NCI-H1694 treated with DMSO at 0.1 percent for 48 hours (cell line): Measurements from ENCODE around the gene TCEAL2.
A peak's percentile ranks its signal among the peaks of the same experiment; 100 is the strongest.
"Not testable (repeated sequence)": the region's sequence is repeated elsewhere in the genome, so short reads cannot be mapped to it uniquely, and the experiment has no call there.

Experiments used
- DNase-seq: peaks from one replicate; lab custom pipeline; 2025; lab: John Stamatoyannopoulos, UW

The TCEAL2 gene

DNA sequence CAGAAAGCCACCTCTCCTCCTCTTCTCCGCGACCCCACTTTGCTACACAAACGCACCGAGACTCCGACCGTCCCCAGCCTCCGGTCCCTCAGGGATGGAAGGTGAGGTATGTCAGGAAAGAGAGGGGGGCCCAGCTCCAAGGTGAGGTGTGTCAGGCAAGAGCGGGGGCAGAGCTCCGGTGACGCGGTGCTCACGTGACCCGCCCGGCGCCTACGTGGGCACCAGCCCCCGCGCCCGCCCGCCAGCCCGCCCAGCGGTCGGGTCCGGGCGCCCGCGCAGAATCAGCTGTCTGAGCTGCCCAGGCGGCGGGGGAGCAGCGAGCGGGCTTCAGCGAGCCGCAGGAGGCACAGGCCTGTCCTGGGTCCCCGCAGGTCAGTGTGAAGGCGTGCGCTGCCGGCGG is at the start of gene TCEAL2:
Gene TCEAL2 (plus strand): TSS at position 244 of the 400 bp plus-strand sequence. CDS start 1,152 bp downstream, outside the sequence.
- DNase-seq = peak; percentile 8

DNA sequence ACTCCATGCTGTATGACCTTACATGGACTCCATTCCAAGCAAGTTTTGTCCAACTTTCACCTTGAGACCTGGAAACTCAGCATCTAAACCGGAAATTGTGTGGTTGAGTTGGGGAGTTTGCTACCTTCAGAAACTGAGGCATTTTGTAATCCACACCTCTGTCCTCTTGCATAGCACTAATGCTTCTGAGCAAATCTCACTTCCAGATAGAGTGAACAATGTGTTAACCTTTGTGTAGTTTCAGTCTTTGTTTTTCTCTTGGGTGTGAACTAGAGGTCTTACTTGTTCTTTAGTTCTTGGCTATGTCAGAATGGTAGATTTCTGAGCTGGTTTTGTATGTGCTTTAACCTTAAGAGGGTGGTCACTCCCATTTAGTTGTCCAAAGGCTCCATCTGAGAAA is 48.1 kb upstream of the TCEAL2 start:
- DNase-seq = no peak

DNA sequence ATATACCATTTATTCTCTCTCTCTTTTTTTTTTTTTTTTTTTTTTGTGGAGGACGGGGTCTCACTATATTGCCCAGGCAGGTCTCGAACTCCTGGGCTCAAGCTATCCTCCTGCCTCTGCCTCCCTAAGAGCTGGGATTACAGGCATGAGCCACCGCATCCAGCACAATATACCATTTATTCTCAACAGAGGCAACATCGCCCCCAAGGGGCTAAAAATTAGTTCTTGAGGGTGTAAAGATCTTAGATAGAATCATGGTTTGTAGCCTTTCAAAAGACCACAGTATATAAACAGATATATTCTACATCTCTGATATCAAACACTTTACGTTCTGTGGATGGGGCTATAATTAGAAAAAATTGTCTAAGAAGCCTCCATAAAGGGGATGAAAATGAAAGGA is 39.8 kb upstream of the TCEAL2 start:
- DNase-seq = no peak

DNA sequence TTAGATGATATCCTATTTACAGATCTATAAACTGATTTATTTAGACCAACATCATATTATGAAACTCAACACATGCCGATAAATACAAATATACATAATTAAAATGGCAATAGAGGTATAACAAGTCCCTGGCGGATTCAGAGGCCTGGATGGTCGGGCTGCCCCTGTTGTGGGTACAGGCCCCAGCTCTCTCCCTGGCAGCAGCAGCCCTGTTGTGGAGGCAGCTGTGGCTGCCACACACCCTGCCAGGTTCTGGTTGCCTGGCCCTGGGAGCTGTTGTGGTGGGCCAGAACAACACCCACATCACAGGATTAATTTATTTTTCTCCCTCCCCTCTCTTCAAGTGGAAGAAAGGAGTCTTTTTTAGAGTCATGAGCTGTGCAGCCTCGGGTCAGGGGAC is 12.1 kb upstream of the TCEAL2 start:
- no peak for DNase-seq

DNA sequence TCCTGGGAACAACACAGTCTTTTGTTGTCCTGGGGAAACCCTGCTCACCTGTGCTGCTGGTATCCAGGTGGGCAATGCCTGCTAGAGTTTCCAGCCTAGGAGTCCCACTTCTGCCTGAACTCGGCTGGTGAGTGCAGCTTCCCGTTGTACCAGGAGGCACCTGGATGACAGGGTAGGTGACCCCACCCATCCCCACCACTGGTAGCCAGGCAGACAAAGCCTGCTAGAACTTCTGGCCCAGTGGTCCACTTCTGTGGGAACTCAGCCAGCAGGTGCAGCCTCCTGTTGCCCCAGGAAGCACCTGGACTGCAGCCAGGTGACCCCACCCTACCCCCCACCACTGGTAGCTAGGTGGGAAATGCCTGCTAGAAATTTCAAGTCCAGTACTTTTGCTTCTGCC is 9.7 kb upstream of the TCEAL2 start:
- no peak for DNase-seq

DNA sequence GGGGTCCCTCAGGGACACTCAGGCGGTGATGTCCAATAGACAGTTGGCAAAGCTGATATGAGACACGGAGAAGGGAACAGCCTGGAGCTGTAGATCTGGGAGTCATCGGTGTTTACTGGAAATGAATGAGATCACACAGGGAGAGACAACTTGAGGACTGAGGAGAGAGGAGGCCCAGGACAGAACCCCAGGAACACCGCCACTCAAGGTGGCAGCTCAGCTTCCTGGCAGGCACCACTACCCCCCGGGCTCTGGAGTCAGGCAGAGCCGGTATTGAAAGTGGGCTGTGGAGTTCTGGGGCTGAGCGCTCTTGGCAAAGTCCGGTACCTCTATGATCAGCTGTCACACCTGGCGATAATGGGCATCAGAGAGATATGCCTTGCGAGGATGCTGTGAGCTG is 465 bp upstream of the TCEAL2 start:
- DNase-seq = not testable (repeated sequence)

DNA sequence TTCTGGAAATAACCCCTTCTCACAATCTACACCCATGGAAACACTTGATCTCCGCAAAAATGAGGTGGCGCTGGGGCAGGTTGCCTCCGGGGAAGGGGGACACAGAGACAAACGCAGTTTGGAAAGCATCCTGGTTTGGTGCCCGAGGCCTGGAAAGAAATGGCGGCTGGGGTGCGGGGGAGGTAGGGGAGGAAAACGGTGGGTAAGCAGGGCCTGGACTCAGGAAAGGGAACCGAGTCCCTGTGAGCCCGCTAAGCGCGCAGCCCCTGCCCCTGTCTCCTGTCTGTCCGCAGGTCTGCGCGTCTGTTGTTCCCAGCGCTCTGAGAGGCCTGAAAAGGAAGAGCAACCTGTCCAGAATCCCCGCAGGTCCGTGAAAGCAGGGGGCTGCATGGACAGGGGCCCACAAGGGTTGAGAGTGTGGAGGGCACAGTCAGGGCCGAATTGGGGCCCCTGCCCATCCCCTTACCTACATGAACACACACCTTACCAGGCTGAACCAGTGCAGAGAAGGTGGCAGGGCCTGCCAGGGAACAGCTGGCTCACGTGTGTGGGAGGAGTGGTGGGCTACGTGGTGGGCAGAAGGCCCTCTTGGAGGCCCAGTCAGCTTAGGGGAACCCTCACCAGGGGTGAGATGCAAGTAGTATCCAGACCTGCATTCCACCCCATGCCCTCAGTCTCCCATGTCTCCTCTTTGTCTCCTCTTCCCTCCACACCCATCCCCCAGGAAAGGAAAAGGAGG is 770 bp downstream of the TCEAL2 start:
- DNase-seq = not testable (repeated sequence)

DNA sequence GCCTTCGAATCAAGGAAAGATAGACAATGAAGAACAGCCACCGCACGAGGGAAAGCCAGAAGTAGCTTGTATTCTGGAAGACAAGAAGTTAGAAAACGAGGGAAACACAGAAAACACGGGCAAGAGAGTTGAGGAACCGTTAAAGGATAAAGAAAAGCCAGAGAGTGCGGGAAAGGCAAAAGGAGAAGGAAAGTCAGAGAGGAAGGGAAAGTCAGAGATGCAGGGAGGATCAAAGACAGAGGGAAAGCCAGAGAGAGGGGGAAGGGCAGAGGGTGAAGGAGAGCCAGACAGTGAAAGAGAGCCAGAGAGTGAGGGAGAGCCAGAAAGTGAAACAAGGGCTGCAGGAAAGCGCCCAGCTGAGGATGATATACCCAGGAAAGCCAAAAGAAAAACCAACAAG is 1.4 kb downstream of the TCEAL2 start:
- DNase-seq = no peak

DNA sequence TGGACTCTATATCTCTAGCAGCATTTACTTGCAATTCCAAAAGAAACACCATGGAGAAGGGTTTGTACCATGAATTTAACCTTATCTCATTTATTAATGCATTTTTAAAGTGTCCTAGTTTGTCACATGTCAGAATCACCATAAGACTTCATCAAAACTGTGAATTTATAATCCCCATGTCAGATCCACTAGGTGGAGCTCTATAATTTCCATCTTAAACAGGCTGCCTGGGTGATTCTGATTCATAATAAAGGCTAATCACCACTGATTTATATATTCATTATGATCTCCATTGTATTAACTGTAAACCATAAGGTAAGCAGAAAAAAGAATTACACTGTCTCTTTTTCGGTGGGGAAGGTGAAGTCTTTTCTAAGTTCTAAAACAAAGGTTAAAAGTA is 4.0 kb downstream of the TCEAL2 start:
- DNase-seq = peak; percentile 60

DNA sequence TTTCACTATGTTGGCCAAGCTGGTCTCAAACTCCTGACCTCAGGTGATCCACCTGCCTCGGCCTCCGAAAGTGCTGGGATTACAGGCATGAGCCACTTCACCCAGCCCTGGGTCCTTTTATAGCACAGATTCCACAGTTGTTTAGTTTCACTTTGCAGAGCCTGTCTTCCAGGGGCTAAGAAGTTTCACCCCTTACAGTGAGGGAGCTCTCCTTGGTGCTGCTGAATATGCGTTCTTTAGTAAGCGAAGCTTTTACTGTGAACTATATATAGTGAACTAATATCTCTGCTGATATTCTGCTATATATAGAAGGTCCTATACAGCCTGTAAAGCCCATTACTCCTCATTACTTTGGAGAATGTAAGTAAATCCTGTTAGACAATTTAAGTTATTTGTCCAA is 12.6 kb downstream of the TCEAL2 start:
- DNase-seq = no peak

DNA sequence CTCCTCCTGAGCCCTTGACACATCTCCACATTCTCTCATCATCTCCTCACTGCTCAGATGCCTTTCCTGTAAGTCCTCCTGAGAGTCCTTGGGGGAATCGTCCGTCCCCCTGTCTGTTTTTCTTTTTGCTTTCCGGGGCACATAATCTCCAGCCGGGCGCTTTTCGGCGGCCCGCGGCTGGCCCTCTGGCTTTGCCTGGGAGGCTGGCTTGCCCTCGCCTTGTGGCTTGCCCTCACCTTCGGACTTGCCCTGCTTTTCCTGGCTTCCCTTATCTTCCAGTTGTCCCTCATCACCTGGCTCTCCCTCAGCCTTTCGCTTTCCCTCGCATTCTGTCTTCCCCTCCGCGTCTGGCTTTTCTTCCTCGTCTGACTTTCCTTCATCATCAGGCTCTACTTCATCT is 15.4 kb downstream of the TCEAL2 start:
- DNase-seq = not testable (repeated sequence)

DNA sequence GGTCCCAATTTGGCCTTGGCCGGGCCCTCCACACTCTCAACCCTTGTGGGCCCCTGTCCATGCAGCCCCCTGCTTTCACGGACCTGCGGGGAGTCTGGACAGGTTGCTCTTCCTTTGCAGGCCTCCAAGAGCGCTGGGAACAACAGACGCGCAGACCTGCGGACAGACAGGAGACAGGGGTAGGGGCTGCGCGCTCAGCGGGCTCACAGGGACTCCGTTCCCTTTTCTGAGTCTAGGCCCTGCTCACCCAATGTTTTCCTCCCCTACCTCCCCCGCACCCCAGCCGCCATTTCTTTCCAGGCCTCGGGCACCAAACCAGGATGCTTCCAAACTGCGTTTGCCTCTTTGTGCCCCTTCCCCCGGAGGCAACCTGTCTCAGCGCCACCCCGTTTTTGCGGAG is 16.2 kb downstream of the TCEAL2 start:
- DNase-seq = not testable (repeated sequence)

DNA sequence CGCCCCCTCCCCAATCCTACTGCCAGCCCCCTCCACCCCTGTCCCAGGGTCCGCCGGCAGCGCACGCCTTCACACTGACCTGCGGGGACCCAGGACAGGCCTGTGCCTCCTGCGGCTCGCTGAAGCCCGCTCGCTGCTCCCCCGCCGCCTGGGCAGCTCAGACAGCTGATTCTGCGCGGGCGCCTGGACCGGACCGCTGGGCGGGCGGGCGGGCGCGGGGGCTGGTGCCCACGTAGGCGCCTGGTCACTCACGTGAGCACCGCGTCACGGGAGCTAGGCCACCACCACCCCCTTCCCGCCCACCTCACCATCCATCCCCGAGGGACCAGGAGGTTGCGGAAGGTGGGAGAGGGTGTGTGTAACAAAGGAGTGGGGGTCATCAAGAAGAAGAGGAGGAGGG is 16.8 kb downstream of the TCEAL2 start, which contains the start of gene TCEAL6:
Gene TCEAL6 (minus strand): TSS at position 208 of the 400 bp plus-strand sequence.
- not testable (repeated sequence) for DNase-seq

DNA sequence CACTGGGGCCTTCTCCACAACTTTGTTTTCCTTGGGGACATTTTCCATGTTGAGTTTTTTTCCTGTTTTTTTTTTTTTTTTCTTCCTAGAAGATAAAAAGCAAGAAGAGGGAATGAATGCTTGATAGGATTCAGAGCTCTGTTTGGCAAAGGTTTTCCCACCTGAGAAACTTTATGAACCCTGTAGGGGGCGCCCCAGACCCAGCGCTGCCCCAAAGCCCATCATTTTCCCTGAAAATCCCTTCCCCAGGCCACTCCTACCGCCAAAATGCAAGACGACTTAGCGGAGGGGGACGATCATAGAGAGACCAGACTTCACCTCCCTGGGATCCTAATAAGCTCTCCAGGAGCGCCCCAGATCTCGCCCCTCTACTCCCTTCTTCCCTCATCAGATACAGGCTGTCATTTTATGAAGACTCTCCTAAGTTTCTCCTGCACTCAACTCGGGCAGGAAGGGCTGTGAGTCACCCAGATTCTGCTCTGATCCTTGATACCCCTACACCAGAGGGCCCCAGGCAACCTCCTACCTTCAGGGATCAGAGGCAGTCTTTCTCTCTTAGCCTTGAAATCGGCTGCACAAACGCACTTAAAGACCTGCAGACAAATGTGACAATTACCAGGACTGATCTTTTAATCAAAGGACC is 28.9 kb downstream of the TCEAL2 start:
- DNase-seq = peak; percentile 48

DNA sequence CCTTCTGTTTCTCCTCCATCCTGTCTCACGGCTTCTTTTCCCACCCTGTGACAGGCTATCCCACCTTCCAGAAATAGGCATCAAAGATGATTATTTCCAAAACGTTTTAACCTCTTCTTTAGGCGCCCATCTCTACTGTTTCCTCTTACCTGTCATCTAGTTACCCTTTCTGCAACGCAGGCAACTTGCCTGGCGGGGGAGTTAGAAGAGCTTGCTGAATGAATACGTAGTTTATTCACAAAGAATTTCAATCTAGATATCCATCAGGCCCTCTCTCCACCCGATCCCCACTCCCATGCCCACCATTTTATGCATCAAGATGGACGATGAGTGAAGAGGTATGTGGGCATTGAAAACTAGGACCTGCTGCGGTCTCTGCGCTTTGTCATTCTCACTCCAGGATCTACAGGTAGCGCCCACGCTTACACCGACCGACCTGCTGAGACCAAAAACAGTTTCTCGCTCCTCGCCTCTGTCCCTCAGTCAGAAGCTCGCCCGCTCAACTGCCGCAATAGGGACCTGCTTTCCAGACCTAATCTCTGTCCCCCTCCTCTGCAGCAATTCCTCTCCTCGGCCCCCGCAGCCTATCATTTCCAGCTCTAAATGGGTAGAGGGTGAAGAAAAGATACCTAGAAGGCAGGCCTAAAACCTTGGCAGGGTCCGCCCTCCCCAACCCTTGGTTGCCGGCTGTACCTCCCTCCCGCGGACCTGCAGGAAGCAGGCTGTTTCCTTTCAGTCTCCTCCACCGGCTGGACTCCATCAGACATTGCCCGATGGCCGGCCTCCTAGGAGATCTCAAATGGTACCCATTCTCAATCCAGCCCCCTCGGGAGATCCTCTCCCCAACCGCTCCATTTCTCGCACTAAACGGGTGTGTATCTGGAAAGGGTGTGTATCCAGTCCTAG is 29.7 kb downstream of the TCEAL2 start:
- DNase-seq = peak; percentile 16

DNA sequence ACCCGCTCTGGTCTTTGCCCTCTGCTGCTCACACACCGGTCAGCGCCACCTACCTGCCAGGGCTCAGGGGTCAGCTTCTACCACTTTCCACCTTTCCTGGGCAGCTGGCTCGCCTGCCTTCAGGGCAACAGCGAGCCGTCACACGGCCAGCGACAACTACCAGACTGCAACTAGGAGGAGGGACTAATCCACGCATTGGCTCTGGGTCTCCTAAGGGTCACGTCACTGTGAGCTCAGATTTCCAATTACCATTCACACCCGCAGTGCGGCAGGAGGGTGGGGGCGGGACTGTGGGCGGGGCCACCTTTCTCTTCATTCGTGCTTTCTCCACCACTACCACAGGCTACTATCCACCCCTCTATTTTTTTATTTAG is 30.3 kb downstream of the TCEAL2 start, which contains the start of gene BEX5:
Gene BEX5 (minus strand): TSS at position 172 of the 374 bp plus-strand sequence. CDS start 1,712 bp downstream, outside the sequence.
- peak; percentile 92 for DNase-seq
